GM21390 (cell line): Measurements from ENCODE around the gene ERBB4.

Experiments
- ATAC-seq: cut with Tn5 transposase; IDR thresholded peaks from one replicate; pipeline ENCODE4 v1.9.1; 2021; ENCODE audit not compliant: unreplicated experiment

ERBB4 gene

DNA sequence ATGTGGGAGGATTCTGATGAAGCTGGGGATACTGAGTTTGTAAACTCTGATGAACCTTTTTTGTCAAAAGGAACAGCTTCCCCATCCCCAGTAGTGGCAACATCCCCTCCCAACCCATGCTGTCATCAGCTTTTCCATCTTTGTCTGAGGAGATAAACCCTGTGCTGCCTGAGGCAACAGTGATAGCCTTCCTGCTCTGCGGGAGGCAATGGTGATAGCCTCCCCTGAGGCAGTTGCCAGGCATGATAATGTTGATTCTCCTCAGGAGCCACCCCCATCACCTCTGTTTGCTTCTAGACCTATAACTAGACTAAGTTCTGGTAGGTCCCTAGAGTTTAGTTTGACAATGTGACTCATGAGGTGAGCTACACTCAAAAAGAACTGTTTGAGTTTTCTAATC, 97.5 kb downstream of the ERBB4 start:
- no peak for ATAC-seq

DNA sequence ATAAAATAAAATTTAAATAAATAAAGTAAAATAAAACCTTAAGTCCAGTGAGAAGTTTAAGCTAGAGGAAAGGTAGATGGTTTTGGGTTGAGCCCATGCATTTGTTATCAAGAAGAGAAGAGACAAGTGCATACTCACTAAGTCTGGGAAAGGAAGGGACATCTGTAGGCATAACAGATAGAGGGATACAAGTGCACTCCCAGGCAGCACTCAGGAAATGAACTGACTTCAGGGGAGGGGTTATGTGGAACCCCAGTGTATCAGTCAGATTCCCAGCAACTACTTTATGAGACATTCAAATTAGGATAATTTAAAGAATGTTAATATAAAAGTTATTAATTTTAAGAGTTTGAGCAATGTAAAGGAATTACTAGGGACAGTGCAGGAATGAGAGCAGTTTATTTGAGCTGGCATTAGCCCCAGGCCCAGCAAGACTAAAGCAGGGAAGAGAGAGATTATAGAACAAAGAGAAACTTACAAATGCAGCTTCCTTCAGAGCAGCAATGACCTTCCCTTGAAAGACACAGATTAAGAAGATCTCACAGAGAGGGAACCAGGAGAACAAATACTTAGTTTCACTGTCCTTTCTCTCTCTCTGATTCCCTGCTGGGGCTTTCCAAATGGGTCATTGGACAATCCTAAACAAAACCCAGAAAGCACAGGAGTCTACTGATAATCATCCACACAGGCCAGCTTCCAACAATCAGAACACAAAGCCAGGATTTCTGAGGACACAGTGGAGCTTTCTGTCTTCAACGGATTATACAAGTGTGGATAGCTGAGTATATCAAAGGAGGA, 109.7 kb downstream of the ERBB4 start:
- ATAC-seq: no peak

DNA sequence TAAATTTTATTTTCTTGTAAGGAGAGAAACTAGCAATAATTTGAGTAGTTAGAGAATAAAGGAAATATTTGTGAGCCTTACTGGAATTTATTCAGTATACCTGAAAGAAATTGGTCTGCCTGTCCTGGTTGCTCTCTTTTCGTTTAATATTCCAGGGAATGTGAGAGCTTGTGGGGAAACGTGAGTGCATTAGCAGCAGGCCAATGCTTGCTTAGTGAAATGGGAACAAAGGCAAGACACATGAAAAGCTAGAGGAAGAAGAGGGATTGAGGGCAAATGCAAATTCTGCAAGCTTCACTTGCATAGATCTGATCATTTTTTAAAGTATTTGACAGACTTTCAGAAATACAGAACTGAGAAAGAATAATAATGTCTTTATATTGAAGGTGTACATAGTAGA, 111.0 kb downstream of the ERBB4 start:
- ATAC-seq: no peak

- ATAC-seq: no peak
These were observed 111.8 kb downstream of the ERBB4 start for GRCh38 chr2:212426637-212427412.

- ATAC-seq: no peak
These were observed 114.5 kb downstream of the ERBB4 start for GRCh38 chr2:212424082-212424481.

GRCh38 chr2:212423089-212423488, 115.5 kb downstream of the ERBB4 start:
- no peak for ATAC-seq

GRCh38 chr2:212421556-212422334, 116.9 kb downstream of the ERBB4 start:
- ATAC-seq: no peak

DNA sequence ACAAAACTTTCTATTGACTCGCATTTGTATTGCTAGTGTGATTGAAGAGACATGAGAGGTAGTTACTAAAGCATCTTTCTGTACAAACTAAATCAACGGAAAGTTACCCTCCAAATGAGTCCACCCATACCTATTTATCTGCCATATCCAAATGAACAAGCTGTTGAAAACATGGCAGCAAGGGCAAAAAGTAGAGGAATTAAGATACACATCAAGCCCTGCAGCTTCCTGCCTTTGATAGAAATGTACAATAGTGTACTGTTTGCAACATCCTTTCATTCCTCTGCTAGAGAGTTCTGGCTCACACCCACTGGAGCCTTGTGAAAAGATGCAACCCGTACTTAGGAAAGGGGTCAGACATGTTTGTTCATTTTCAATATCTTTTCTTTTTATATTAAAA, 122.5 kb downstream of the ERBB4 start:
- ATAC-seq: no peak

DNA sequence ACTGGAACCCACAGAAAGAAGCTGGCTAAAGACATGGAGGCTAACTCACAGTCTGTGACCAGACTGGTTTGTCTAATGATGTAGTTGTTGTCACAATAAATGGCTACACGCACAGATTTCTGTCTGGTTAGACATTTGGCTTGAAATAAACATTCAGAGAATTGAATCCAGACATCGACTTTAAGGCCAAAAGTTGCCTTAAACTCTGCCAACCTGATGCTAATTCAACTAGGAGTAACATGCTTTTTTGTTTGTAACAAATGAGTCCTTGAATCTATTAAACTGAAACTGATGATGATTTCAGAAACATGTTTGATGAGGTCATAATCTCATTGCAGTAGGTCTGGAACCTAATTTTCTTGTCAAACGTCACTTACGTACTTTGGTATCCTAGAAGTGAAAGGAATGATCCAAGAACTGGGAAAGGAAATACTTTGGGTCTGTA, 123.8 kb downstream of the ERBB4 start:
- no peak for ATAC-seq

- no peak for ATAC-seq
These were observed 129.0 kb downstream of the ERBB4 start for GRCh38 chr2:212409560-212409959.

- no peak for ATAC-seq
These were observed 130.1 kb downstream of the ERBB4 start for GRCh38 chr2:212408524-212408923.

DNA sequence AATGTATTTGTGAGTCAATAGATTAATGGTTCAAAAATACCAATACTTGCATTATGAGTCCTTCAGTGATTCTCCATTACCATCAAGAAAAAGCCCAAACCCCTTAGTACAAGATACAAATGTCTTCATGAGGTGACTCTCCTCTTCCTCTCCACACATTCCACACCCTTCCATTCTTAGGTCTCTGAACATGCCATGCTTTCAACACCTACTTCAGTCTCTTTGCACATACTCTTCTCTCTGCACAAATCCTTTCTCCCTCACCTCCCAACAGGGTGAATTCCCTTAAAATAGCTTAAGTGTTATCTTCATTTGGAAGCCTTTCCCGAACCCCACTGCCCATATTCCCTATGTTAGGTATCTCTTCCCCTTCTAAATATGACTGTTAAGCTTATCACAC, 131.9 kb downstream of the ERBB4 start:
- no peak for ATAC-seq

DNA sequence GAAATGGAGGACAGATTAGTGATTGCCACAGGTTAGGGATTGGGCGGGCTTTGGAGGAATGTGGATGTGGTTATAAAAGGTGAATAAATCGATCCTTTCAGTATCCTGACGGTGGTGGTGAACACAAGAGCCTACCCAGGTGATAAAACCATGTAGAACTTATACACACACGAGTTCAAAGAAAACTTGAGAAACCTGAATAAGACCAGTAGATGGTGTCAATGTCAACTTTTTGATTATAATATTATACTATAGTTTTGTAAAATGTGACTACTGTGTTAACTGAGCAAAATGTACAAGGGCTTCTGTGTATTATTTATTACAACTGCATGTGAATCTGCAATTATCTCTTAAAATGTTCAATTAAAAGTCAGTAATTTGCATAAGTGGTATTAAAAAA, 136.3 kb downstream of the ERBB4 start:
- ATAC-seq: no peak

- no peak for ATAC-seq
These were observed 140.3 kb downstream of the ERBB4 start for GRCh38 chr2:212398316-212398715.

GRCh38 chr2:212392544-212392943, 146.1 kb downstream of the ERBB4 start:
- ATAC-seq: no peak

- no peak for ATAC-seq
These were observed 146.6 kb downstream of the ERBB4 start for GRCh38 chr2:212392043-212392442.

DNA sequence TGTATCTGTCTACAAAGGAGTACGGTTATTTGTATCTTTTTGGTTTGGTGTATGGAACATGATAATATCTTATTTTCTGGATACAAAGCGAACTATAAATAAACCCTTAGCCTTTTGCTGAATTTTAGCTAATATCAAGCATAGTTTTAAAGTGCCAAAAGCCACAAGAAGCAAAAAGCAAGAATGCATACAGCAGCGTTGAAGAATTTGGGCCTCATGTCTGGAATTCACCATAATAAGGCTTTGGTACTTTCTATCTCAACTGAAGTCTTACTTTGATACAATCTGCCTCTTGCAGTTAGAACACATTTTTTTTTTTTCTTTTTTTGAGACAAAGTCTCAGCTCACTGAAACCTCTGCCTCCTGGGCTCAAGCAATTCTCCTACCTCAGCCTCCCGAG, 151.5 kb downstream of the ERBB4 start:
- ATAC-seq: no peak

DNA sequence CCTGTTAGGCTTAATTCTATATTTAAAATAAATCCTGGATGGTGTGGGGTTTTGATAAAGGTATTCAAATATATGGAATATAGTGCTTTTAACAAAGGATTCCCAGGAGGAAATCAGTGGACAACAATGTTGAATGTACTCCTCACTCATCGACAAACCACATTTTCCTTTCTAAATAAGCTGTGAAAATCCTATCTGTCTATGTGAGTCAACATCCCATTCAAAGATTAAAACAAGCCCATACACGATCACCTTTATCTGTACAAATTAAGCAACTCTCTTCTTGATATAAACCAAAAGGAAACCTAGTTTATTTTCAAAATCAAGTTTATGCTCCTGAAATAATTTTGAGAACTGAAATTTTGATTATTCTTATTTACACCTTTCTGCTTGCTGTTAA, 153.4 kb downstream of the ERBB4 start:
- no peak for ATAC-seq

DNA sequence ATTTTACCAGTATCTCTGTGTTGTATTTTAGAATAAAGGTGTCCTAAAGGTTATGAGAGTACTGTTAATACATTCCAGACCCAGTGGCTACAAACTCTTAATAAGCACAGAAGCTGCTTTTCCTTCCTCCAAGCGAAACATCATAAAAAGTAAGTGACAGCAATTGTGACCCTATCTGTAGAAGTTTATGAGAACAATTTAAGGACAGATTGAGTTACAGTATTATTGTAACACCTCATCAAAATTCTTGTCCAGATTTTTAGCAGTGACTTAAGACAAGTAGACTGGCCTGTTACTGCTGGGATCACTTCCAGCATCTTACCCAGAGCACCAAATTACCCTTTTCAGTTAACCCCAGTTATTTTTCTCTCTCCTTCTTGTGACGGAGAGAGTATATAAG, 154.6 kb downstream of the ERBB4 start:
- ATAC-seq: no peak

- no peak for ATAC-seq
These were observed 157.0 kb downstream of the ERBB4 start for GRCh38 chr2:212381428-212382102.

DNA sequence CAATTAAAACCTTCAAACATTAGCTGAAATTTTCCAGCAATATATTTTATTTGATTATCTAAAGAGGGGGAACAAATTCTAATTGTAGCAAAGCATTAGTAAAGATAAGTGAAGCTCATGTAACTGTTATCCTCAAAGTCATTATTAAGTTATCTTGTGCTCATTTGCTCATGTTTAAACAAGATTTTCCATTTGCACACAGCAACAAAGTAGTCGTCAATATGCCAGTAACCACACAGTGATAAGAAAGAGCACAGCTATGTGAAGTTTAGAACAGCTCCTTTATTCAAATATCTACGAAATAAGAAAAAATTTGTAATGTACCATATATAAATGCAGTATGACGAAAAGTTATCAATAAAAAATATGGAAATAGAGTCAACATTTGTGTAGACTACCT, 159.5 kb downstream of the ERBB4 start:
- no peak for ATAC-seq
